ENCODE results near the gene CDC42BPA. TPM values are rescaled to one million over a fixed set of nuclear protein-coding genes. Genes with fewer than 3 reads are reported as not detected.

Gene CDC42BPA
- total and polyA plus RNA-seq, 11 donors = 9.8 to 33.8 (median 29.7) TPM

GRCh38 chr1:226983247-226983991 lies 334.9 kb downstream of the CDC42BPA start:
- Histone ChIP-seq H3K4me3 (no peak overlapping the region), H3K27me3 (no peaks in the 10 kb centered on the region), H3K36me3 (peaks cover 0 to 71% (median 48%) of the 10 kb centered on the region in 9 donors), H3K4me1 (peaks cover 0 to 98% (median 53%) of the 10 kb centered on the region in 12 donors), H3K9me3 (no peaks in the 10 kb centered on the region), H3K27ac (peak overlapping the region in 10 of 12 donors; percentile 50 to 96 (median 81))
- TF ChIP-seq CTCF (IDR thresholded peaks at IDR 0.05) = no peak
- no peak for TF ChIP-seq POLR2A (IDR thresholded peaks at IDR 0.05)
- ATAC-seq (no peak), DNase-seq (no peak)
- 90 to 95% (median 92%) methylated on average over 11 to 18 of the region's 18 CpGs for WGBS, 4 donors
- intact Hi-C loops (cut with DNase I) = loop anchor here in 3 of 10 donors (5.0 kb wide), 1 partner anchor 41 kb away; the partner anchor contains the start of gene COQ8A (in 3 of the 3)

- Histone ChIP-seq H3K36me3 (peaks cover 0 to 65% (median 44%) of the 10 kb centered on the region in 9 donors), H3K4me1 (peaks cover 0 to 93% (median 49%) of the 10 kb centered on the region in 12 donors), H3K9me3 (no peaks in the 10 kb centered on the region), H3K27me3 (no peaks in the 10 kb centered on the region), H3K4me3 (no peak overlapping the region), H3K27ac (peak overlapping the region in 6 of 12 donors; percentile 68 to 96 (median 84))
- intact Hi-C loops (cut with DNase I) = loop anchor here in 3 of 10 donors (5.0 kb wide), 1 partner anchor 40 kb away; the partner anchor contains the start of gene COQ8A (in 3 of the 3)
- ATAC-seq (no peak), DNase-seq (no peak)
- TF ChIP-seq POLR2A (IDR thresholded peaks at IDR 0.05) (no peak), CTCF (IDR thresholded peaks at IDR 0.05) (no peak)
- 92 to 95% (median 94%) methylated on average over 23 to 31 of the region's 31 CpGs for WGBS, 4 donors
These were observed 335.7 kb downstream of the CDC42BPA start for GRCh38 chr1:226982451-226983177.

- Histone ChIP-seq H3K4me1 (peaks cover 0 to 93% (median 41%) of the 10 kb centered on the region in 12 donors), H3K27ac (peak overlapping the region in 7 of 12 donors; percentile 42 to 97 (median 94)), H3K36me3 (peaks cover 0 to 57% (median 39%) of the 10 kb centered on the region in 9 donors), H3K4me3 (no peak overlapping the region), H3K9me3 (no peaks in the 10 kb centered on the region), H3K27me3 (no peaks in the 10 kb centered on the region)
- ATAC-seq (no peak), DNase-seq (no peak)
- intact Hi-C loops (cut with DNase I) = loop anchor here in 3 of 10 donors (5.0 kb wide), 1 partner anchor 40 kb away; the partner anchor contains the start of gene COQ8A (in 3 of the 3)
- WGBS, 4 donors = 89 to 94% (median 92%) methylated on average over 18 of the region's 18 CpGs
- TF ChIP-seq POLR2A (IDR thresholded peaks at IDR 0.05) (no peak), CTCF (IDR thresholded peaks at IDR 0.05) (no peak)
These were observed 336.5 kb downstream of the CDC42BPA start for GRCh38 chr1:226981838-226982237.
